H1 (cell line): Measurements from ENCODE around the gene MAPKAP1.

ENCODE experiments used
- CTCF ChIP-seq, 3 experiments: IDR thresholded peaks; 1 replicate in 2 of 3; 2 replicates in 1 of 3; pipeline versions ENCODE4 v1.5.1 to v1.6.1; 2011; ENCODE audit warnings: low read length in 3 of 3, mild to moderate bottlenecking in 3 of 3, inconsistent platforms in 2 of 3, low read depth in 1 of 3, moderate library complexity in 1 of 3; ENCODE audit not compliant: insufficient read depth in 1 of 3; ENCODE audit errors: control extremely low read depth in 1 of 3
- POLR2AphosphoS5 ChIP-seq: IDR thresholded peaks from 2 replicates; pipeline ENCODE4 v1.6.1; 2011; ENCODE audit warnings: low read depth, low read length
- USF2 ChIP-seq: IDR thresholded peaks from 2 replicates; pipeline ENCODE4 v1.6.1; 2011; ENCODE audit warnings: low read length, improper control_type of control experiment

GRCh38 chr9:125504616-125505015 lies 202.4 kb downstream of the MAPKAP1 start:
- TF ChIP-seq CTCF (IDR thresholded peaks at IDR 0.05; ENCODE audit: control extremely low read depth in 1 of 3, insufficient read depth in 1 of 3, low read depth in 1 of 3, low read length in 3 of 3) (no peak), POLR2AphosphoS5 (no peak), USF2 (no peak)
